ENCODE results near the gene TXNDC11.

TXNDC11 gene

DNA sequence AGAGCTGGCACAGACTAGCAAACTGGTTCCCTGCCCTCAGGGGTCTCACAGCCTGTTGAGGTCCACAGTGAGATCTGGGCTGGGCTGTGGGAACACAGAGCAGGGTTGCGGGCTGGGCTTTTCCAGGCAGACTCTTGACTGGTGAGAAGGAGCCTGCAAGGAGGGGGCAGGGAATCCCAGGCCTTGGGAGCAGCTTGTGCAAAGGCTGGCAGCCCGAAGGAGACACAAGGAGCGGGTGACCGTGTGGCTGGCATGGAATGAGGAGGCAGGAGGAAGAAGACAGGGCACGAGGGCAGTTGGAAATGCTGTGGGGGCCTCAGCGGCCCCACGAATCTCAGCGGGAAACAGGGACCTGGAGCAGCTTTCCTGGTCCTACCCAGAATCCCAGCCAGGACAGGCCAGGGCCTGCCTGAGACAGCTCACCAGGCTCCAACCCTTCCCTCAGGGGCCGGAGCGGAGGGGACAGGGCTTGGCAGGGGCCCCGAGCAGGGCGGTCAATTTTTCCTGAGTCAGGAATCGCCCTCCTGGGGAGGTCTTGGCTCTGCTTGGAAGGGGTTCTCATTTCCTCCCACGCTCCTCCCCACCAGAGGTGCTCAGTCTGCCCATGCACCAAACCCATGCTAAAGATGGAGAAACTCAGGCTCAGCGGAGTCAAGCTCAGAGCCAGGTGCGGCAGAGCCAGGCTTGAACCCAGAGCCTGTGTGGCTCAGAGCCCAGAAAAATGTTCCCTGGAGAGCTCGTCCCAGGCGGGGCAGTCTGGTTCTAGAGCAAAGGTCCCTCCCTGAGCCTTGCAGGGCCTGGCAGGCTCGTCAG lies 83.6 kb downstream of the TXNDC11 start:
- DNase-seq (ENCODE audit: low read depth in 2 of 2) = no peak

DNA sequence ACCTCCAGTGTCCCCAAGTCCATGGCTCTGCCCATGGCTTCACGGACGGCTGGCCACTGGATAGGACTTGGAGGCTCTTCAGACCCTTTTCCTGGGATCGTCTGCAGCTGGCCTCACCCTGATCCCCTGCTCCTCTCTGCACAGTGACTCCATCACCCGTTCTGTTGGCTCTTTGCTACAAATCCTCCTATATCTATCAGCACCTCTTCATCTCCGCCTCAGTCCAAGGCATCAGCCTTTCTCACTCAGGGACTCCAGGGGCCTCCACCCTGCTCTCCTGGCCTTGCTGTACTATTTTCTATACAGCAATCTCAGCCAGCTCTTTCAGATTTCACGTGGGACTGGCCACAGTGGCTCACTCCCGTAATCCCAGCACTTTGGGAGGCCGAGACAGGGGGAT lies 85.1 kb downstream of the TXNDC11 start:
- DNase-seq (ENCODE audit: low read depth in 2 of 2) = no peak

DNA sequence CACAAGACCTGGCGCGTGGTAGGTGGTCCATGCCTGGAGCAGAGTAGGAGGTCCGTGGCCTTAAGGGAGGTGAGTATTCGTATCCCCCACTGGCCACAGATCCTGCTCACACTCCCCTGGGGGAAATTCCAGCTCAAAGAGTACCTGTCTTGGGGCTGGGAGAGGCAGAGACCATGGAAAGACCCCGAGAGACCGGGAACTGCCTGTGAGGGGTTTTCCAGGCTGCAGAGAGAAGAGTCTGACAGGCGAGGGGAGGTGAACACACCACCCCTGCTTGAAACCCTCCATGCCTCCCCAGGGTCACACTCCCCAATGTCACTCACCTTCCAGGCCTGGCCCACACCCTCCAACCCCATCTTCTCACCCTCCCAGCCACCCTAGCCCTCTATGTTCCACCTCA lies 87.0 kb downstream of the TXNDC11 start:
- DNase-seq (ENCODE audit: low read depth in 2 of 2) = no peak

DNA sequence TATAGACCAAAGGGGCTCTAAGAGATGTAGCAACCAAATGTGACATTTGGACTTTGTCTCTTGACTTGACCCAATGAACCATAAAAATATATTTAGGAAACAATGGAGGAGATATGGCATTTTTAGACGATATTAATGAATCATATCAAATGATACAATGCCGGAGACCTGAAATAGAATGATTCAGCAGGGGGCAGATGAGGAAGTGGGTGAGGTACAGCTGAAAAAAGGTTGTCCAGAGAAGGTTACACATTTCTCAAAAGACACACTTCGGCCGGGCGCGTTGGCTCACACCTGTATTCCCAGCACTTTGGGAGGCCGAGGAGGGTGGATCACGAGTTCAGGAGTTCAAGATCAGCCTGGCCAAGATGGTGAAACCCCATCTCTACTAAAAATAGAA lies 90.9 kb downstream of the TXNDC11 start:
- DNase-seq (ENCODE audit: low read depth in 2 of 2) = no peak

DNA sequence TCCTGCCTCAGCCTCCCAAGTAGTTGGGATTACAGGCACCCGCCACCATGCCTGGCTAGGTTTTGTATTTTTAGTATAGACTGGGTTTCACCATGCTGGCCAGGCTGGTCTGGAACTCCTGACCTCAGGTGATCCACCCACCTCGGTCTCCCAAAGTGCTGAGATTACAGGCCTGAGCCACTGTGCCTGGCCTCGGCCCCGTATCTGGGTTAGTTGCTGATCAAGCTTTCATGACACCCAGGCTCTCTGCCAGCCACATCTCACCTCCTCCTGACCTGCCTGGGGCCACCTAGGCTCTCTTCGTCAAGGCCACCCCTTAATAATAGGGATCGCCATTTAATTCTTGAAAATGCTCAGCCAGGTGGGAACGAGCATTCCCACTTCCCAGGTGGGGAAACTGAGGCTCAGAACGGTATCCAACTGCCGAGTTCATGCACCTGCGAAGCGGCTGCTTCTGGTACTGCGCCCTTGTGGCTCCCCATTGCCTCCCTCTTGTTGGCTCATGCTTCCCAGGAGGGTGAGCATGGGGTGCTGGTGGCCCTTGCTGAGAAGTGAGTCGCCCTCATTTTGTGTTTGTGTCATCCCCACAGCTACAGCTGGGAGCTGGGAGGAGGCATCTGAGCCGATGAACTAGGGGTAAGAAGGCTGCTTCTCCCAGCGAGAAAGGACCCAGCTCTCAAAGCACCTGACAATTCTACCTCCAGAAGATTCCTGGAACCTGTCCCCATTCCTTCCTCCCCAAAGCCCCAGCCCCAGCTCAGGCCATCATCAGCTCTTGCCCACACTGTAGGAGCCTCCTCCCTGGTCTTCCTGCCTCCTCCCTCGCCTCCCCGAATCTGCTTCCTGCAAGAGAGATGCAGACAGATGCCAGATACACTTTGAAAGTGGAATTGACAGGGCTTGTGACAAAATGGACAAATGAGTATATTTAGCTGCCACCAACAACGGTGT lies 91.7 kb downstream of the TXNDC11 start:
- no peak for DNase-seq (ENCODE audit: low read depth in 2 of 2)

DNA sequence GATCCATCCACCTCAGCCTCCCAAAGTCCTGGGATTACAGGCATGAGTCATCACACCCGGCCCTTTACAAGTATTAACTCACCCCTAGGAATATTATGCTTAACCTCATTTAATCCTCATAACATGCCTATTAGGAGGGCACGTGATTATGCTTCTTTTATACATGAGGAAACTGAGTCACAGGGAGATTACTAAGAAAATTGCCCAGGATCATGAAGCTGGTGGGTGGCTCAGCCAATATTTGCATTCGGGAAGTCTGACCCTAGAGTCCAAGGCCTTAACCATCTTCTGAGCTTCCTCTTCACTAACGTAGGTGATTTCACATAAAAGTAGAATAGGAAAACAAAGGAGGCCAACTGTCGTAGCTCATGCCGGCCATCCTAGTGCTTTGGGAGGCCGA lies 93.4 kb downstream of the TXNDC11 start:
- no peak for DNase-seq (ENCODE audit: low read depth in 2 of 2)

DNA sequence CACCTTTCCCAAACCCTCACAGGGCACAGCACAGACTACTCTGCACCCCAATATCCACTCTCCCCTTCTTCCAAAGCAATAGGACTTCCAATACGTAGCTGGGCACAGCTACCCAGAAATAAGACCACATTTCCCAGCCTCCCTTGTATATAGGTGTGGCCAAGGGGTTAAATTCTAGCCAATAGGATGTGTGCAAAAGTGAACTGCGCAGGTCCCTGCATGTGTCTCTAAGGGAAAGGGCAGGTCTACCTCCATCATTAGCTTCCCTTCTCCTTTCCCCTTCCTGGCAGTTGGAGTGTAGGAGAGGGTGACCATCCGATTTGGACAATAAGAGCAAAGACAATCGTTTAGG lies 99.9 kb downstream of the TXNDC11 start:
- no peak for DNase-seq (ENCODE audit: low read depth in 2 of 2)

DNA sequence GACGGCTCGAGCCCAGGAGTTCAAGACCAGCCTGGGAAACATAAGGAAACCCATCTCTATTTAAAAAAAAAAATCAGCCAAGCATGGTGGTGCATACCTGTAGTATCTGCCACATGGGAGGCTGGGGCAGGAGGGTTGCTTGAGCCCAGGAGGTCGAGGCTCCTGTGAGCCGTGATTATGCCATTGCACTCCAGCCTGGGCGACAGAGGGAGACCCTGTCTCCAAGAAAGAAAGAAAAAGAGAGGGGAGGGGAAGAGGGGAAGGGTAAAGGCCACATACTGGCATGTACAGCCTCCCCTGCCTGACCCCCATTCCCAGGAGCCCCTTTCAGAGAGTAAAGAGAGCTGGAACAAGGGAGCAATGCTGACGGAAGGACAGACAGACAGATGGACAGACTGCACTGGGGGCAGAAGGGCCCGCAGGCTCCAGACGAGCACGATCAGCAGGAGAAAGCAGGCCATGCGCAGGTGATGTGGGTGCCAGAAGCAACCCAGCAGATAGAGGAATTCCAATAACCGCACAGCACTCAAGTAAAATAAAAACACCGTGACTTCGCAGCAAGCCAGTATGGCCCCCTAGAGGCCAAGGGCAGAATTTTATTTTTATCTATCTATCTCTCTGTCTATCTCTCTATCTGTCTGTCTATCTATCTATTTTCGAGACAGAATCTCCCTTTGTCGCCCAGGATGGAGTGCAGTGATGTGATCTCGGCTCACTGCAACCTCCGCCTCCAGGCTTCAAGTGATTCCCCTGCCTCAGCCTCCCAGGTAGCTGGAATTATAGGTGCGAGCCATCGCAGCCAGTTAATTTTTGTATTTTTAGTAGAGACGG lies 101.5 kb downstream of the TXNDC11 start:
- no peak for DNase-seq (ENCODE audit: low read depth in 2 of 2)

DNA sequence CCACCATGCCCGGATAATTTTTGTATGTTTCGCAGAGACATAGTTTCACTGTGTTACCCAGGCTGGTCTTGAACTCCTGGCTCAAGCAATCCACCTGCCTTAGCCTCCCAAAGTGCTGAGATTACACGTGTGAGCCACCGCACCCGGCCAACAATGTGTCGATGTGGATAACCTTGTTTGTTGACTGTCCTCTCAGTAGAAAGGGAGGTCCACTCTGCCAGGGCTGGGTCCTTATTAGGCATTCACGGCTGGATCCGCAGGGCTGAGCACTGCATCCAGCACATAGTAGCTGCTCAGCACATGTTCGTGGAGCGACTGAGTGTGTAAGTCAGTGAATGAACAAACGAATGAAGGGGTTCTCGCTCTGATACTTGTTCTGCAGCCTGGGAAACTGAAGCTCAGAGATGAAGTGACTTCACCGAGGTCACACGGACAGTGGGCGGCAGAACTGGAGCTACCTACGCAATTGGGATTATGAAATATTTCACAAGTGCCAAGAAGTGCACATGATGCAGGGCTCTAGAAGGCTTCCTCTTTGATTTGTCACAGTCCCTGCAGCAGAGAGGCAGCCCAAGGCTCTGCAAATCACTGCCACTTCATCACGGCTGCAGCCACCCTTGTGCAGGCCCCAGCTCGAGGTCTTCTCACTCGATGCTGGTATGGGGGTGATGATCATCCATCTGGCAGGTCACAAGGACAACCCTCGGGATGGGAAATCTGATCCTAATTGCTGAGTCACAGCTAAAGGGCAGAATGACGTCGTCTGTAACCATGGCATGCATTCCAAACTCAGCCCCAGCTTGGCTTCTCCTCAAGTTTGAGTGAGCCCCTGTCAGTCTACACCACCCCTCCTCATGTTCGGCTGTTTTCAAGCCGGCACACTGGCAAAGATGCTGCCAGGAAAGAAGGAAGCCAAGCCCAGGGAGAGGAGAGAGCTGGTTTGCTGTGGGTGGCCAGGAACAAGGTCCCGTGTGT lies 102.4 kb downstream of the TXNDC11 start:
- DNase-seq (ENCODE audit: low read depth in 2 of 2) = no peak

DNA sequence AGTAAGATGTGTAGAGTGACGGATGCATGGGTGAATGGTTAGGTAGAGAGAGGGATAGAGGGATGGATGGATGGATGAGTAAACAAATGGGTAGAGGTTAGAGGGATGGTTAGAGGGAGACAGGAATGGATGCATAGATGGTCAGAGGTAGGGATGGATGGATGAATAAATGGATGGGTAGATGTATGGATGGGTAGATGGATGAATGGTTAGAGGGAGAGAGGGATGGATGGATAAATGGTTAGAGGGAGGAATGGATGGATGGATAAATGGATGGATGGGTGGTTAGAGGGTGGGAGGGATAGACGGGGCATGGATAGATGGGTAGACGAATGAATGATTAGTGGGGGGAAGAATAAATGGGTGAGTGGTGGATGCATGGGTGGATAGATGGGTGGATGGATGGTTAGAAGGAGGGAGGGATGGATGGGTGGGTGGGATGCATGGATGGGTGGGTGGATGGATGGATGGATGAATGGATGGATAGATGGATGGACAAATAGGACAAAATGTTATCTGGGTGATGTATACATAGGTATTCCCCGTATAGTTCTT lies 103.6 kb downstream of the TXNDC11 start:
- DNase-seq (ENCODE audit: low read depth in 2 of 2) = no peak

DNA sequence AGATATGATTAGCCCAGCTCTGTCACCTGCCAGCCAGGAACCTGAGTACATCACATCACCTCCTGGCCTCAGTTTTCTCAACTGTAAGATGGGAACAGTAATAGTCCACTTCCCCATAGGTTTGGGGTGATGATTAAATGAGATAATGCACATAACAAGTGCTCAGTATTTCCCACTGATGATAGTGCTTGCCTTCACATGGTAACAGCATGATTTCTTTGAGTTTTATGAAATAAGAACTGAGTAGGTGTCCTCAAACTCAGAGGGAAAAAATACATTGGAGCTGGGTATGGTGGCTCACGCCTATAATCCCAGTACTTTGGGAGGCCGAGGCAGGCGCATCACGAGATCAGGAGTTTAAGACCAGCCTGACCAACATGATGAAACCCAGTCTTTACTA lies 104.5 kb downstream of the TXNDC11 start:
- DNase-seq (ENCODE audit: low read depth in 2 of 2) = no peak

DNA sequence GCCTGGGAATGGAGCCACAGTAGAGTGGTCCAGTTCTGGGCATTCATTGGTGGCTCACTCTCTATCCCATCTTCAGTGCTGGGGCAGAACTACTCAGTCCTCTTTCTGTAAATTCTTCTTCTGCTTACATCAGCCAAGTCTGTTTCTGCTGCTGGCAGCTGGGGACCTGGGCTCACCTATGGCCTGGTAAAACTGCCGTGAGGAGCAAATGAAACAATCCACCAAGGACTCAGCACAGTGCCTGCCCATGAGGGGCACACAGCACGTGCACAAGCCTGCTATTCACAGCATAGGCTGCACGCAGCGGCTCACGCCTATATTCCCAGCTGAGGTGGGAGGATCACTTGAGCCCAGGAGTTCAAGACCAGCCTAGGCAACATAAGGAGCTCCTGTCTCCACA lies 105.3 kb downstream of the TXNDC11 start:
- no peak for DNase-seq (ENCODE audit: low read depth in 2 of 2)

DNA sequence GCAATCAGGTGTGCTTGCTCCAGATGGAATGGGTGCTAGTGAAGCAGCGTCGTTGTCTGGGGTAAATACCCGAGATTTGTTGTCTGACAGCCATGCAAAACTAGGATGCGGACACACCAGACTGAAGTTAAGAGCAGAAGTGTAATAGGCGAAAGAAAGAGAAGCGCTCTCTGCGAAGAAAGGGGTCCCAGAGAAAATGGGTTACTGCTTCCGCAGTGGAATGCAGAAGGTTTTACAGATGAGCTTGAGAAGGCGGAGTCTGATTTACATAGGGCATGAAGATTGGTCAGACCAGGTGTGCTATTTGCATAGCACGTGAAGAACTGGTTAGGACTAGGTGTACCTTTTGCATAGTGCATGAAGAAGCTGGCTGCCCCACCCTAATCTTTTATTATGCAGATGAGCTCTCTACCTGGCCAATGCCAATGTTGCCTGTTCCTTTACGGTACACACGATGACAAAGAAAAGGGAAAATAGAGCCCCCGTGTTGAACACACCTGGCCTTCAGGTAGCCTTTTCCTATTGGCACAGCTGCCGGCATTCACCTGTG lies 106.4 kb downstream of the TXNDC11 start:
- no peak for DNase-seq (ENCODE audit: low read depth in 2 of 2)

DNA sequence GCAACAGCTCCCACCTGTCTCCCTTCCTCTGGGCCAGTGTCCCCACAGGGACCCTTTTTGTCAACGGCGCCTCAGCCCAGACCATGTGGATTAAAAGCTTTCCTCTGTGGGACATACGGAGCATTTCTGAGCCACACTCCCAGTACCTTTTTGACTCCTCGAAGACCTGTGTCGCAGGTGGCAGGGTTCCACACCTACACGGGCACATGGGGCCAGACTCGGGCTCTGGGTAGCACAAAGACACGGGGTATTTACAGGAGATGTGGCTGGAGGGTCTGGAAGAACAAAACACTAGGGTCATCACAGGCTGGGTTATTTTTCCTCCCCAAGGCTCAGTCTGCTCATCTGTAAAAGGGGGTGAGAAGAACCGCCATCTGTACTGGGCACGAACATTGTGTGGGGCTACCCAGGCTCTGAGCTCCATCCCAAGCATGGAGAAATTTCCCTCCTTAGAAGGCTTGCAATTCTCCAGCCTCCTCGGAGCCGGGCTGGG lies 106.9 kb downstream of the TXNDC11 start:
- DNase-seq (ENCODE audit: low read depth in 2 of 2) = no peak

DNA sequence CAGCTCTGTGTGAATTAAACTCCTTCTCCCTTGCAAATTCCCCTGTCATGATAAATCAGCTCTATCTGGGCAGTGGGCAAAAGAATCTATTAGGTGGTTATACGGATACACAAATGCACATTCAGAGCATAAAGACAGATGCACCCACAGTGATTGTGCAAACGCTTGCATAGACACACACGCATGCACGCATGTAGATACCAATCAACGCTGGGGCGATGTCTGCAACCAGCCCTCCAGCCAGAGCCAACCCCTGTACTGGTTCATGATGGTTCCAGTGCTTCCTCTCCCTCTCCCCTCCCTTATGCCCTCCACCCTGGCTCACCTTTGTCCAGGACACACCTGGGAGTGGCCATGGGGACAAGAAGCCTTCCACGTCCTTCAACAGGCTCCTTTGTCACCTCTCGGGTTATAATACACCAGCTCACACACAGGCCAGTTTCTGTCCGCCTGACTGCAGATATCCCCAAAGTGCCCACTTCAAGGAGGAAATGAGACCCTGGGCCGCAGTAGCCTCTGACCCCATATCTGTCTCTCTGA lies 107.5 kb downstream of the TXNDC11 start:
- no peak for DNase-seq (ENCODE audit: low read depth in 2 of 2)

DNA sequence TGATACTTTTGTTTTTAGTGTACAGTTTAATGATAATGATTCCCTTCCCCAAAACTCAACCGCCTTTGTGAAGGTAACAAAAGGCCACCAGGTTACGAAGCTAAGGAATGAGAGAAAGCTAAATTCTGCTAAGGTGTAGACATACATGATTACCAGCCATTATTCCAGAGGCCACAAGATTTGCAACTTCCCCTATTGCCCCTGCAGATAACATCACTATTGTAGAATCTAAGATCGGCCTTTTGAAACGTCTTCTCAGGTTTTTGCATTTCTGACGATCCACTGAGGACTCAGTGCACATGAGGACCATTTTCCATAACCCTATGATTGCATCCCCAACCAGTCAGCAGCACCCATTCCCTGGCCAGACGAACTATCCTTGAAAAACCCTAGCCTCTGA lies 108.3 kb downstream of the TXNDC11 start:
- DNase-seq (ENCODE audit: low read depth in 2 of 2) = no peak

DNA sequence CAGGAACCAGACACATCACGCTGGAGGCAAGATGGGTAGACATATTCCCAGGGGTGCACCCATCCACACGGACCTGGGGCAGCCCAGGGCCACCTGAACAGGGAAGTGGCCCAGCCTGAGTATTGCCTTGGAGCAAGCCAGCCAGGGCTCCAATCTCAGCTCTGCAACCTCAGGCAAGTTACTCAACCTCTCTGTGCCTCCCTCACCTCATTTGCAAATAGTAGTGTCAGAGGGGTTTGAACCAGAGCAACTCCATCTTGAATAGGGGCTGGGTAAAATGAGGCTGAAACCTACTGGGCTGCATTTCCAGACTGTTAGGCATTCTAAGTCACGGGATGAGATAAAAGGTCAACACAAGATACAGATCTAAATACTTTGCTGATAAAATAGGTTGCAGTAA lies 109.5 kb downstream of the TXNDC11 start:
- DNase-seq (ENCODE audit: low read depth in 2 of 2) = no peak

DNA sequence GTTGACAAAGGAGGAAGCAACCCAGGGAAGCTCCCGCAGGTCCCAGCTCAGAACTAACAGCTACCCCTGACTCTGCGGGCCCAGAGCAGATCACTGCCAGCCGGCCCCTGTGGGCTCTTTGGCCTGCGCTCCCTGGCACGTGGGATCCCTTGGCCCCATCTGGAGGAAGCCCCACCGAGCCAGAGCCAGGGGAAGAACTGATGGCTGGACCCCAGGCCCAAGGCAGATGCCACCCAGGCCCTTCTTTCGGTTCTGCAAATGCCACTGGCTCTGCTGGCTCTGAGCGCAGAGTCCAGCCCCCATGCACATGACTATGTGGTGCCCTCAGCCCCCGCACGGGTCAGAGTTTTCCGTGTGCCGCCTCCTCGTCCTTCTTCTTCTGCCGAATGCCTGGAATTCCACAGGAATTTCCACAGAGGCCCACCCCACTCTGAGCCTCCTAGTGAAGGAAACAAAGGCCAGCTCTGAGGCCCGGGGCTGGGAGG lies 110.2 kb downstream of the TXNDC11 start:
- no peak for DNase-seq (ENCODE audit: low read depth in 2 of 2)

DNA sequence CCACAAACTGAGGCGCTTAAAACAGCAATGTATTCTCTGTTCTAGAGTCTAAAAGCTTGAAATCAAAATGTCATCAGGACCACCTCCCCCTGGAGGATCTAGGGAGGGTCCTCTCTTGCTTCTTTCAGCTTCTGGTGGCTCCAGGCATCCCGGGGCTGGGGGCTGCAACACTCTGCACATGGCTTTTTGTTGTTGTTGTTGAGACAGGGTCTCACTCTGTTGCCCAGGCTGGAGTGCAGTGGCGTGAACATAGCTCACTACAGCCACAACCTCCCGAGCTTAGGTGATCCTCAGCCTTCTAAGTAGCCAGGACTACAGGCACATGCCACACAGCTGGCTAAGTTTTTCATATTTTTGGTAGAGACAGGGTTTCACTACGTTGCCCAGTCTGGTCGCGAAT lies 111.4 kb downstream of the TXNDC11 start:
- DNase-seq (ENCODE audit: low read depth in 2 of 2) = no peak

DNA sequence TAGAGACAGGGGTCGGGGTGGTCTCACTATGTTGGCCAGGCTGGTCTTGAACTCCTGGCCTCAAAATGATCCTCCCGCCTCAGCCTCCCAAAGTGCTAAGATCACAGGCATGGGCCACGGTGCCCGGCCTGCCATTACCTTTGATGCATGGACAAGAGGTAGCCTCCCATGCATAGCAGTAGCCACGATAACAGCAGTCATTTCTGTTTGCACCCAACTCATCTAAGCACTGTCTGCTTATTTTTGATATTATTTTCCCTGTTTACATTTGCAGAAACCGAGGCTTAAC lies 111.9 kb downstream of the TXNDC11 start:
- no peak for DNase-seq (ENCODE audit: low read depth in 2 of 2)
